ENCODE results near the gene ZNF80. TPM values are rescaled to one million over a fixed set of nuclear protein-coding genes. Genes with fewer than 3 reads are reported as not detected.
"Not testable (repeated sequence)": the region's sequence is repeated elsewhere in the genome, so short reads cannot be mapped to it uniquely, and the experiment has no call there.

The ZNF80 gene
- total RNA-seq, 1 experiment from 2014 or later, result not detected

DNA sequence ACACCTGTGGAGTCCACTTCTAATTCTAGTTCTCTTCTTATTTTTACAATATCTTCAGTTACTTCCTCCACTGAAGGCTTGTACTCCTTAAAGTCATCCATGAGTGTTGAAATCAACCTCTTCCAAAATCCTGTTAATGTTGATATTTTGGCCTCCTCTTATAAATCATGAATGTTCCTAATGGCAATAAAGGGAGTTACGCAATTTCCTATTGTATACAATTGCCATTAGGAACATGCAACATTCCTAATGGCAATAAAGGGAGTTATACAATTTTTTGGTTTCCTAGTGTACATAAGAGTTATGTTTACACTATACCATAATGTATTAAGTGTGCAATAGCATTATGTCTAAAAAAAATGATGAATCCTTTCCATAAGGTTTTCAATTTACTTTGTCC is 47.3 kb upstream of the ZNF80 start:
- H3K9me3 ChIP-seq (ENCODE audit: control insufficient read depth, insufficient read depth, low read depth, low read length), result no peaks in the 10 kb centered on the region
- no peak overlapping the region for H3K27ac ChIP-seq (ENCODE audit: low read length)
- intact Hi-C loops (cut with micrococcal nuclease; ENCODE audit: unreplicated experiment), result no loop called here
- POLR2A ChIA-PET, result no interaction called here
- BruUV-seq (replicated peaks), result no TSS peak
- in situ Hi-C loops (cut with HindIII; ENCODE audit: low pct_unique_long_range_greater_than_20kb, low sequenced_read_pairs), result no loop called here
- CTCF ChIA-PET, result no interaction called here
- H3K27me3 ChIP-seq (ENCODE audit: control insufficient read depth, insufficient read depth, low read length), result no peaks in the 10 kb centered on the region
- TF ChIP-seq TCF7L2 (IDR thresholded peaks at IDR 0.05; ENCODE audit: low read depth, low read length) (no peak), POLR2AphosphoS5 (IDR thresholded peaks at IDR 0.05; ENCODE audit: low read depth, low read length) (no peak), SIN3A (IDR thresholded peaks at IDR 0.05; ENCODE audit: borderline replicate concordance, insufficient read depth, low read depth, low read length) (no peak)
- TF ChIP-seq, protein P1, sequence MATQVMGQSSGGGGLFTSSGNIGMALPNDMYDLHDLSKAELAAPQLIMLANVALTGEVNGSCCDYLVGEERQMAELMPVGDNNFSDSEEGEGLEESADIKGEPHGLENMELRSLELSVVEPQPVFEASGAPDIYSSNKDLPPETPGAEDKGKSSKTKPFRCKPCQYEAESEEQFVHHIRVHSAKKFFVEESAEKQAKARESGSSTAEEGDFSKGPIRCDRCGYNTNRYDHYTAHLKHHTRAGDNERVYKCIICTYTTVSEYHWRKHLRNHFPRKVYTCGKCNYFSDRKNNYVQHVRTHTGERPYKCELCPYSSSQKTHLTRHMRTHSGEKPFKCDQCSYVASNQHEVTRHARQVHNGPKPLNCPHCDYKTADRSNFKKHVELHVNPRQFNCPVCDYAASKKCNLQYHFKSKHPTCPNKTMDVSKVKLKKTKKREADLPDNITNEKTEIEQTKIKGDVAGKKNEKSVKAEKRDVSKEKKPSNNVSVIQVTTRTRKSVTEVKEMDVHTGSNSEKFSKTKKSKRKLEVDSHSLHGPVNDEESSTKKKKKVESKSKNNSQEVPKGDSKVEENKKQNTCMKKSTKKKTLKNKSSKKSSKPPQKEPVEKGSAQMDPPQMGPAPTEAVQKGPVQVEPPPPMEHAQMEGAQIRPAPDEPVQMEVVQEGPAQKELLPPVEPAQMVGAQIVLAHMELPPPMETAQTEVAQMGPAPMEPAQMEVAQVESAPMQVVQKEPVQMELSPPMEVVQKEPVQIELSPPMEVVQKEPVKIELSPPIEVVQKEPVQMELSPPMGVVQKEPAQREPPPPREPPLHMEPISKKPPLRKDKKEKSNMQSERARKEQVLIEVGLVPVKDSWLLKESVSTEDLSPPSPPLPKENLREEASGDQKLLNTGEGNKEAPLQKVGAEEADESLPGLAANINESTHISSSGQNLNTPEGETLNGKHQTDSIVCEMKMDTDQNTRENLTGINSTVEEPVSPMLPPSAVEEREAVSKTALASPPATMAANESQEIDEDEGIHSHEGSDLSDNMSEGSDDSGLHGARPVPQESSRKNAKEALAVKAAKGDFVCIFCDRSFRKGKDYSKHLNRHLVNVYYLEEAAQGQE (IDR thresholded peaks at IDR 0.05; ENCODE audit: insufficient read depth in 1 of 2, low read depth in 2 of 2, low read length in 1 of 2), result no peak
- TF ChIP-seq, protein P2, sequence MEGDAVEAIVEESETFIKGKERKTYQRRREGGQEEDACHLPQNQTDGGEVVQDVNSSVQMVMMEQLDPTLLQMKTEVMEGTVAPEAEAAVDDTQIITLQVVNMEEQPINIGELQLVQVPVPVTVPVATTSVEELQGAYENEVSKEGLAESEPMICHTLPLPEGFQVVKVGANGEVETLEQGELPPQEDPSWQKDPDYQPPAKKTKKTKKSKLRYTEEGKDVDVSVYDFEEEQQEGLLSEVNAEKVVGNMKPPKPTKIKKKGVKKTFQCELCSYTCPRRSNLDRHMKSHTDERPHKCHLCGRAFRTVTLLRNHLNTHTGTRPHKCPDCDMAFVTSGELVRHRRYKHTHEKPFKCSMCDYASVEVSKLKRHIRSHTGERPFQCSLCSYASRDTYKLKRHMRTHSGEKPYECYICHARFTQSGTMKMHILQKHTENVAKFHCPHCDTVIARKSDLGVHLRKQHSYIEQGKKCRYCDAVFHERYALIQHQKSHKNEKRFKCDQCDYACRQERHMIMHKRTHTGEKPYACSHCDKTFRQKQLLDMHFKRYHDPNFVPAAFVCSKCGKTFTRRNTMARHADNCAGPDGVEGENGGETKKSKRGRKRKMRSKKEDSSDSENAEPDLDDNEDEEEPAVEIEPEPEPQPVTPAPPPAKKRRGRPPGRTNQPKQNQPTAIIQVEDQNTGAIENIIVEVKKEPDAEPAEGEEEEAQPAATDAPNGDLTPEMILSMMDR (IDR thresholded peaks at IDR 0.05), result no peak
- H3K36me3 ChIP-seq (ENCODE audit: control insufficient read depth, insufficient read depth, low read length), result no peaks in the 10 kb centered on the region
- no peak for DNase-seq (ENCODE audit: low read depth, low spot score)
- H3K4me1 ChIP-seq (ENCODE audit: control insufficient read depth, insufficient read depth, low read length), result no peaks in the 10 kb centered on the region
- ATAC-seq, result no peak
- no peak overlapping the region for H3K4me3 ChIP-seq (ENCODE audit: low read depth in 2 of 2, low read length in 2 of 2)

DNA sequence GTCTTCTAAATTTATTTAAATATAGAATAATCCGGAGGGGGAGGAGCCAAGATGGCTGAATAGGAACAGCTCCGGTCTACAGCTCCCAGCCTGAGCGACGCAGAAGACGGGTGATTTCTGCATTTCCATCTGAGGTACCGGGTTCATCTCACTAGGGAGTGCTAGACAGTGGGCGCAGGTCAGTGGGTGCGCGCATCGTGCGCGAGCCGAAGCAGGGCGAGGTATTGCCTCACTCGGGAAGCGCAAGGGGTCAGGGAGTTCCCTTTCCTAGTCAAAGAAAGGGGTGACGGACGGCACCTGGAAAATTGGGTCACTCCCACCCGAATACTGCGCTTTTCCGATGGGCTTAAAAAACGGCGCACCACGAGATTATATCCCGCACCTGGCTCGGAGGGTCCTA is 39.5 kb upstream of the ZNF80 start:
- H3K9me3 ChIP-seq (ENCODE audit: control insufficient read depth, insufficient read depth, low read depth, low read length); DNase-seq (ENCODE audit: low read depth, low spot score); POLR2A ChIA-PET; H3K27ac ChIP-seq (ENCODE audit: low read length); H3K27me3 ChIP-seq (ENCODE audit: control insufficient read depth, insufficient read depth, low read length); H3K4me1 ChIP-seq (ENCODE audit: control insufficient read depth, insufficient read depth, low read length); in situ Hi-C loops (cut with HindIII; ENCODE audit: low pct_unique_long_range_greater_than_20kb, low sequenced_read_pairs); ATAC-seq; intact Hi-C loops (cut with micrococcal nuclease; ENCODE audit: unreplicated experiment); CTCF ChIA-PET; H3K4me3 ChIP-seq (ENCODE audit: low read depth in 2 of 2, low read length in 2 of 2); H3K36me3 ChIP-seq (ENCODE audit: control insufficient read depth, insufficient read depth, low read length); BruUV-seq (replicated peaks): not testable (repeated sequence)

DNA sequence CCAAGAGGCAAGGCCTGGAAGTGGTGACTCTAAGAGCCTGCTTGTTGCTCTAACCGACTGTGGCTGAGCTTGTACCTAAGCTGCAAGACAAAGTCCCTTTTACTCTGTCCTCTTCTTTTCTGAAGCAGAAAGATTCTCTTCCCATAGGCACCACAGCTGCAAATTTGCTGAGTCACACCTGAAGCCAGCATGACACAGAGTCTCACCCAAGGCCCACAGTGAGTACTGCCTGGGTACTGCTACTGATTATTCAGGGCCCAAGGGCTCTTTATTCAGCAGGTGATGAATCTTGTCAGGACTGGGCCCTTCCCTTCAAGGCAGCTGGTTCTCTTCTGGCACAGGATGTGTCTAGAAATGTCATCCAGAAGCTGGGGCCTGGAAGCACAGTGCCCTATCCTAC is 37.6 kb upstream of the ZNF80 start:
- Histone ChIP-seq H3K36me3 (ENCODE audit: control insufficient read depth, insufficient read depth, low read length) (no peaks in the 10 kb centered on the region), H3K9me3 (ENCODE audit: control insufficient read depth, insufficient read depth, low read depth, low read length) (no peaks in the 10 kb centered on the region), H3K27me3 (ENCODE audit: control insufficient read depth, insufficient read depth, low read length) (no peaks in the 10 kb centered on the region), H3K4me1 (ENCODE audit: control insufficient read depth, insufficient read depth, low read length) (no peaks in the 10 kb centered on the region), H3K4me3 (ENCODE audit: low read depth in 2 of 2, low read length in 2 of 2) (no peak overlapping the region), H3K27ac (ENCODE audit: low read length) (no peak overlapping the region)
- intact Hi-C loops (cut with micrococcal nuclease; ENCODE audit: unreplicated experiment) (no loop called here), in situ Hi-C loops (cut with HindIII; ENCODE audit: low pct_unique_long_range_greater_than_20kb, low sequenced_read_pairs) (no loop called here)
- BruUV-seq (replicated peaks), result no TSS peak
- no peak for DNase-seq (ENCODE audit: low read depth, low spot score)
- ChIA-PET CTCF (no interaction called here), POLR2A (no interaction called here)
- no peak for ATAC-seq
- TF ChIP-seq SIN3A (IDR thresholded peaks at IDR 0.05; ENCODE audit: borderline replicate concordance, insufficient read depth, low read depth, low read length), result no peak
